Heart left ventricle (tissue), 16 donors: ENCODE measurements around the gene PAQR5. TPM values are rescaled to one million over a fixed set of nuclear protein-coding genes. Genes with fewer than 3 reads are reported as not detected.

Experiments
- ATAC-seq, 4 donors: fragments of 200-7000 bp; cut with Tn5 transposase; one replicate each; pipeline ENCODE4 v1.9.1; 2020 to 2022; ENCODE audit warnings: moderate library complexity in 4 of 4, mild to moderate bottlenecking in 3 of 4, moderate number of reproducible peaks in 1 of 4
- DNase-seq, 5 donors: peaks; one replicate each; pipeline ENCODE4 v3.0.0-alpha.2; 2020
- H3K27ac ChIP-seq, 12 donors: fragments of 200-600 bp; sonication (generic) in 4 of 12; one replicate each; pipeline versions ENCODE4 v1.5.0 to v1.8.0; 2016 to 2022; ENCODE audit warnings: mild to moderate bottlenecking in 2 of 12
- H3K27me3 ChIP-seq, 9 donors: fragments of 200-600 bp; sonication (generic) in 2 of 9; one replicate each; pipeline versions ENCODE4 v1.5.1 to v1.8.0; 2016 to 2022; ENCODE audit warnings: mild to moderate bottlenecking in 3 of 9
- H3K36me3 ChIP-seq, 9 donors: fragments of 200-600 bp; sonication (generic) in 2 of 9; one replicate each; pipeline versions ENCODE4 v1.5.0 to v1.8.0; 2018 to 2022; ENCODE audit warnings: mild to moderate bottlenecking in 2 of 9
- H3K4me1 ChIP-seq, 12 donors: fragments of 200-600 bp; sonication (generic) in 4 of 12; one replicate each; pipeline versions ENCODE4 v1.5.0 to v1.8.0; 2016 to 2022; ENCODE audit warnings: mild to moderate bottlenecking in 3 of 12
- H3K4me3 ChIP-seq, 12 donors: fragments of 200-600 bp; sonication (generic) in 4 of 12; one replicate each; pipeline versions ENCODE4 v1.5.0 to v1.8.0; 2017 to 2022; ENCODE audit warnings: mild to moderate bottlenecking in 9 of 12, moderate library complexity in 4 of 12
- H3K9me3 ChIP-seq, 12 donors: fragments of 200-600 bp; sonication (generic) in 4 of 12; one replicate each; pipeline versions ENCODE4 v1.5.0 to v1.8.0; 2016 to 2022; ENCODE audit warnings: mild to moderate bottlenecking in 1 of 12
- POLR2A ChIP-seq, 2 donors: fragments of 450-650 bp; IDR thresholded peaks; one replicate each; pipeline ENCODE4 v1.6.1; 2017; ENCODE audit warnings: antibody characterized with exemption in 2 of 2, mild to moderate bottlenecking in 2 of 2, moderate library complexity in 2 of 2
- WGBS, 4 donors: extraction: QIAGEN DNeasy Blood & Tissue Kit in 2 of 4; methylation state at CpG; one replicate each; pipeline versions ENCODE4 v1.1.5 to v1.1.7; 2013 to 2018; 5-methylcytosine and 5-hydroxymethylcytosine counted together
- intact Hi-C, 10 donors: fragments of 100-400 bp; cut with DNase I; formaldehyde crosslinking; loops; one replicate each; pipeline versions ENCODE4 v1.11.1 to v1.14.2; 2022
- polyA plus RNA-seq, 2 donors: library from polyadenylated mRNA; stranded (reverse); fragments of 200-250 nt; gene quantifications; one replicate each; pipeline ENCODE4 v1.2.3, GENCODE V29; 2013
- total RNA-seq, 9 donors: library from RNA; depleted of rRNA in 2 of 9; stranded (reverse); fragments of >200 nt in 2 of 9; fragmentation: NEBNext Ultra II Directional in 3 of 9; extraction: Animal tissue kit (Norgen Biotek cat#: 25700) in 3 of 9; gene quantifications; one replicate each; pipeline versions ENCODE4 v1.1.0 to v1.2.4, GENCODE V29; 2016 to 2023
- TF ChIP-seq, protein P1 (sequence below), 12 donors: fragments of 200-600 bp; sonication (generic) in 4 of 12; IDR thresholded peaks; one replicate each; pipeline versions ENCODE4 v1.5.0 to v1.8.0; 2018 to 2022; ENCODE audit warnings: antibody characterized with exemption in 12 of 12, mild to moderate bottlenecking in 5 of 12
- donor health status: ischemic (EF 13 %, LVEDD 7.1; RV severe dilation, severe dysfunction).
- donor health status: healthy with polysubstance abuse.
- donor health status: DM: no; HTN: yes; CAD: no.
- donor health status: DM: no; HTN: no; CAD: no.
- donor health status: ischemic (EF 25% LVEDD 6.9; RV normal size, moderate dysfunction).
- donor health status: ischemic (EF 25% LVEDD 5.7; RV mildly dilated, moderate dysfunction).
- donor health status: healthy.
- donor health status: DM: yes; HTN: yes; CAD: no.
- donor health status: ischemic (EF 35%, LVEDD 5.7; RV mildly dilated, moderate dysfunction).
- donor health status: nonischemic (EF 11% LVEDD 7.7; RV severe dilation, severe dysfunction).
- donor health status: DM: yes; HTN: yes; CAD: no.
- donor health status: PGD.
- donor health status: ischemic (EF 29% LVEDD 5.4; RV normal size, mild dysfunction).
- donor health status: nonischemic (EF 23%, LVEDD 6.1; RV moderate dilation, normal function).

PAQR5 gene
- total and polyA plus RNA-seq, 11 donors: 0.27 to 1.6 (median 1.1) TPM

DNA sequence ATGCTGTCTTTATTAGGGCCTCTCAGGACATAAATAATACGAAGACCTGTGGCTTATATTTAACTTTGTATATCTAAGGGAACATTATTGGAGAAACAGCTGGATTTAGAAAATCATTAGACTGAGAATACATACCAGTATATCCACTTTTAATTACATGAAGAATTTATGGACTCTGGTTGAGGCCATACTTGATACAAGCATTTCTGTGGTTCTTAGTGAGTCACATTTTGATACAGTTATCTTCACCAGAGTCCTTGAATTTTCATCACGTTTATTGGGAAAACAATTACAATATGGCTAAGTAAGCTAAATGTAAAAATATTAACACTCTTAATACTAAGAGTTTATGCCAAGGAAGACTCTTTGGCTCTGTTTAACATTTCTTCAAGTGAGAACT is 125.3 kb downstream of the PAQR5 start:
- Histone ChIP-seq H3K27ac (no peak overlapping the region), H3K4me1 (no peaks in the 10 kb centered on the region), H3K4me3 (no peak overlapping the region), H3K27me3 (no peaks in the 10 kb centered on the region), H3K36me3 (peaks cover 0 to 12% (median 0%) of the 10 kb centered on the region in 9 donors), H3K9me3 (no peaks in the 10 kb centered on the region)
- intact Hi-C loops: no loop called here
- no peak for ATAC-seq
- TF ChIP-seq, protein P1, sequence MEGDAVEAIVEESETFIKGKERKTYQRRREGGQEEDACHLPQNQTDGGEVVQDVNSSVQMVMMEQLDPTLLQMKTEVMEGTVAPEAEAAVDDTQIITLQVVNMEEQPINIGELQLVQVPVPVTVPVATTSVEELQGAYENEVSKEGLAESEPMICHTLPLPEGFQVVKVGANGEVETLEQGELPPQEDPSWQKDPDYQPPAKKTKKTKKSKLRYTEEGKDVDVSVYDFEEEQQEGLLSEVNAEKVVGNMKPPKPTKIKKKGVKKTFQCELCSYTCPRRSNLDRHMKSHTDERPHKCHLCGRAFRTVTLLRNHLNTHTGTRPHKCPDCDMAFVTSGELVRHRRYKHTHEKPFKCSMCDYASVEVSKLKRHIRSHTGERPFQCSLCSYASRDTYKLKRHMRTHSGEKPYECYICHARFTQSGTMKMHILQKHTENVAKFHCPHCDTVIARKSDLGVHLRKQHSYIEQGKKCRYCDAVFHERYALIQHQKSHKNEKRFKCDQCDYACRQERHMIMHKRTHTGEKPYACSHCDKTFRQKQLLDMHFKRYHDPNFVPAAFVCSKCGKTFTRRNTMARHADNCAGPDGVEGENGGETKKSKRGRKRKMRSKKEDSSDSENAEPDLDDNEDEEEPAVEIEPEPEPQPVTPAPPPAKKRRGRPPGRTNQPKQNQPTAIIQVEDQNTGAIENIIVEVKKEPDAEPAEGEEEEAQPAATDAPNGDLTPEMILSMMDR (IDR thresholded peaks at IDR 0.05): no peak
- no peak for TF ChIP-seq POLR2A (IDR thresholded peaks at IDR 0.05)
- 90 to 98% (median 95%) methylated on average over 2 of the region's 2 CpGs for WGBS, 4 donors
- no peak for DNase-seq

DNA sequence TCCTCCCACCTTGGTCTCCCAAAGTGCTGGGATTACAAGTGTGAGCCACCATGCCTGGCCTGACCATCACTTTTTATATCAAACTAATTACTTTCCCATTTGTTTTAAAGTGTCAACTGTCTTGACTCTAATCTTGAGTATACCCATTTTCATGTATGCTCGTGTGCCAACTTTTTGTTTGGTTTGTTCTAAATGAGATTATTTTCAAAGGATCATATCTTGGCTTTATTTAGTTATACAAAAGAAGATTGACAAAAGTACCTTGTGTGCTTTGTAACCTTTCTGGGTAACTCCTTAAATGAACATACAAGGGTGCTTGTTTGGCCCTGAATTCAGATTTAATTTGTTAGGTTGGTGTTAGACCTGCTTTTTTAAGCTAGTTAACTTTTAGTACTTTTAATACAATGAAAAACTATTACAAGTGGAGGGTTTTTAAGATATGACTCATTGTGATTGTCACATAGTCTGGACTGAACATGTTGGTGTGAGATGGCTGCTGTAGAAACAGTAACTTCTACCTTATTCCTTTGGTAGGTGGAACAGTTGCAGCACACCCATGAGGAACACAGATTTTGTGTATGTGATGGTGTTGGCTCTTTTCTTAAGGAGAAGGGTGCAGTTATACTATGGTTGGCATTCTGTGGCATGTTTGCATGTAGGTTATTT is 126.2 kb downstream of the PAQR5 start:
- TF ChIP-seq, protein P1 (IDR thresholded peaks at IDR 0.05): no peak
- TF ChIP-seq POLR2A (IDR thresholded peaks at IDR 0.05): no peak
- intact Hi-C loops: no loop called here
- Histone ChIP-seq H3K27ac (no peak overlapping the region), H3K36me3 (peaks cover 0 to 14% (median 0%) of the 10 kb centered on the region in 9 donors), H3K4me1 (no peaks in the 10 kb centered on the region), H3K9me3 (no peaks in the 10 kb centered on the region), H3K27me3 (no peaks in the 10 kb centered on the region), H3K4me3 (no peak overlapping the region)
- ATAC-seq: no peak
- 94 to 100% (median 99%) methylated on average over 1 of the region's 1 CpG for WGBS, 4 donors
- DNase-seq: no peak

DNA sequence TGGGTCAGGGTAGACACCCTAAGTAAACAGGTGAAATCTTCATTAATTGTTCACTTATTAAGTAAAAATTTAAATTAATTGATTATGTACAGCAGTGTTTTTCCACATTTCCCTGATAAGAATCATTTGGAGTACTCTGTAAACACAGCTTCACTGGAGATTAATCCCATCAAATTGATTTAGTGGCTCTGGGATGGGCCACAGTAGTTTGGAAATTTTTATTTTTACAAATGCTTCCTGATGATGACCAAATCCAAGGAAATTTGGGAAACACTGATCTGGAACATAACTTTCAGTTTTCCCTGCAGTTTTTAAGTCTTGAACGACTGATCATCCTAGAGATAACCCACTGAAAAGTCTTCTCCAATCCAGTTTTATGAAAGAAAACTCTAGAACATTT is 135.1 kb downstream of the PAQR5 start:
- Histone ChIP-seq H3K4me1 (no peaks in the 10 kb centered on the region), H3K27ac (no peak overlapping the region), H3K27me3 (no peaks in the 10 kb centered on the region), H3K4me3 (no peak overlapping the region), H3K36me3 (peaks cover 0 to 3% (median 0%) of the 10 kb centered on the region in 9 donors), H3K9me3 (no peaks in the 10 kb centered on the region)
- no peak for TF ChIP-seq POLR2A (IDR thresholded peaks at IDR 0.05)
- TF ChIP-seq, protein P1 (IDR thresholded peaks at IDR 0.05): no peak
- DNase-seq (no peak), ATAC-seq (no peak)
- WGBS, 4 donors: 89 to 97% (median 95%) methylated on average over 1 of the region's 1 CpG
- intact Hi-C loops: no loop called here

DNA sequence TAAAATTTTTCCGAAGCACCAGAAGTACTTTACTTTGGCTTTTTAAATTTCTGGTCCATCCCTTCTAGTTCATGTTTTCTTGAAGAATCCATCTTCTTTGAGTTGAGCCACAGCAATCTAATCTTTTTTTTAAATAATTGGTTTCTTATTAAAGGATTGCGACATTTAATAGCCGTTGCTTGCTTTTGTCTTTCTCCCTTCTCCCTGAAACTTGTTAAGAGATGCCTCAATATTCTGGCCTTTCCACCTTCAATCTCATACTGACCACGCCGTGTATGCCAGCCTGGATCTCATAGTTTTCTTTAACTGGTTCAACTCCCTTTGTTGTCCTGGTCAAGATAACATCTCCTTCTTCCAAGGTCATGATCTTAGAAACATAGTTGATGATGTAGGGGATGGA is 135.5 kb downstream of the PAQR5 start:
- intact Hi-C loops: no loop called here
- Histone ChIP-seq H3K36me3 (no peaks in the 10 kb centered on the region), H3K4me3 (no peak overlapping the region), H3K27me3 (no peaks in the 10 kb centered on the region), H3K4me1 (no peaks in the 10 kb centered on the region), H3K27ac (no peak overlapping the region), H3K9me3 (no peaks in the 10 kb centered on the region)
- WGBS, 4 donors: 97 to 99% (median 98%) methylated on average over 5 of the region's 5 CpGs
- TF ChIP-seq POLR2A (IDR thresholded peaks at IDR 0.05): no peak
- TF ChIP-seq, protein P1 (IDR thresholded peaks at IDR 0.05): no peak
- no peak for ATAC-seq
- DNase-seq: no peak
